ENCODE results near the gene CCDC187.

CCDC187 gene

GRCh38 chr9:136202454-136203407 is 101.2 kb downstream of the CCDC187 start:
- DNase-seq, result no peak

- no peak for DNase-seq
These were observed 102.1 kb downstream of the CCDC187 start for GRCh38 chr9:136201609-136202453.

- no peak for DNase-seq
These were observed 102.7 kb downstream of the CCDC187 start for GRCh38 chr9:136201174-136201573.

GRCh38 chr9:136200424-136200823 is 103.5 kb downstream of the CCDC187 start:
- no peak for DNase-seq

Data from cortex of kidney (tissue), 1 donor.